H9 (cell line): ENCODE measurements around the gene GRB2. TPM values are rescaled to one million over a fixed set of nuclear protein-coding genes. Genes with fewer than 3 reads are reported as not detected.

Experiments
- DNase-seq: peaks from one replicate; pipeline ENCODE4 v3.0.0-alpha.2; 2017
- H2AFZ ChIP-seq: one replicate; pipeline ENCODE4 v1.6.1; 2013; ENCODE audit warnings: mild to moderate bottlenecking, low read length, control low read depth, moderate library complexity
- H2AK5ac ChIP-seq: 2 replicates; pipeline ENCODE4 v1.6.1; 2013; ENCODE audit warnings: low read length, control low read depth, mixed read lengths; ENCODE audit not compliant: insufficient read length
- H2BK120ac ChIP-seq: one replicate; pipeline ENCODE4 v1.6.1; 2013; ENCODE audit warnings: low read depth, mild to moderate bottlenecking, low read length, control low read depth, inconsistent platforms; ENCODE audit not compliant: poor library complexity, severe bottlenecking
- H2BK12ac ChIP-seq: 2 replicates; pipeline ENCODE4 v1.6.1; 2013; ENCODE audit warnings: low read length, control low read depth, mixed read lengths, low read depth; ENCODE audit not compliant: insufficient read length
- H2BK15ac ChIP-seq: 2 replicates; pipeline ENCODE4 v1.6.1; 2013; ENCODE audit warnings: low read depth, low read length, control low read depth
- H2BK20ac ChIP-seq: one replicate; pipeline ENCODE4 v1.6.1; 2013; ENCODE audit warnings: low read depth, mild to moderate bottlenecking, low read length, control low read depth, inconsistent platforms; ENCODE audit not compliant: poor library complexity, severe bottlenecking
- H2BK5ac ChIP-seq: 2 replicates; pipeline ENCODE4 v1.6.1; 2013; ENCODE audit warnings: low read length, control low read depth, mixed read lengths; ENCODE audit not compliant: insufficient read length
- H3K14ac ChIP-seq: 2 replicates; pipeline ENCODE4 v1.6.1; 2013; ENCODE audit warnings: low read length, control low read depth; ENCODE audit not compliant: insufficient read depth
- H3K18ac ChIP-seq: 2 replicates; pipeline ENCODE4 v1.6.1; 2013; ENCODE audit warnings: low read depth, mild to moderate bottlenecking, mixed read lengths, low read length, control low read depth; ENCODE audit not compliant: insufficient read length
- H3K23ac ChIP-seq: 2 replicates; pipeline ENCODE4 v1.6.1; 2013; ENCODE audit warnings: low read length, control low read depth, mixed read lengths, low read depth; ENCODE audit not compliant: insufficient read length
- H3K23me2 ChIP-seq: 2 replicates; pipeline ENCODE4 v1.6.1; 2013; ENCODE audit warnings: low read depth, mild to moderate bottlenecking, mixed read lengths, low read length, control low read depth; ENCODE audit not compliant: insufficient read length, poor library complexity, severe bottlenecking
- H3K27ac ChIP-seq: 2 replicates; pipeline ENCODE4 v1.5.1; 2013; ENCODE audit warnings: low read length, control low read depth, mixed read lengths, low read depth; ENCODE audit not compliant: insufficient read length
- H3K27me3 ChIP-seq: 2 replicates; pipeline ENCODE4 v1.6.1; 2013; ENCODE audit warnings: low read length, control low read depth, inconsistent platforms; ENCODE audit not compliant: insufficient read depth
- H3K4ac ChIP-seq: 2 replicates; pipeline ENCODE4 v1.6.1; 2013; ENCODE audit warnings: low read depth, mild to moderate bottlenecking, control low read depth, inconsistent platforms, low read length, moderate library complexity
- H3K4me1 ChIP-seq: 2 replicates; pipeline ENCODE4 v1.6.1; 2013; ENCODE audit warnings: low read length, control low read depth, inconsistent platforms; ENCODE audit not compliant: insufficient read depth
- H3K4me2 ChIP-seq: 2 replicates; pipeline ENCODE4 v1.6.1; 2013; ENCODE audit warnings: low read length, control low read depth, mixed read lengths; ENCODE audit not compliant: insufficient read length, insufficient read depth
- H3K56ac ChIP-seq: 2 replicates; pipeline ENCODE4 v1.6.1; 2013; ENCODE audit warnings: low read depth, mild to moderate bottlenecking, mixed read lengths, low read length, control low read depth; ENCODE audit not compliant: insufficient read length
- H3K79me1 ChIP-seq: 2 replicates; pipeline ENCODE4 v1.6.1; 2013; ENCODE audit warnings: low read depth, mild to moderate bottlenecking, moderate library complexity, low read length, control low read depth, inconsistent platforms; ENCODE audit not compliant: insufficient read depth, poor library complexity, severe bottlenecking
- H3K79me2 ChIP-seq: 2 replicates; pipeline ENCODE4 v1.6.1; 2013; ENCODE audit warnings: low read length, control low read depth, inconsistent platforms; ENCODE audit not compliant: insufficient read depth
- H3K9ac ChIP-seq: 2 replicates; pipeline ENCODE4 v1.6.1; 2013; ENCODE audit warnings: low read length, control low read depth, mixed read lengths; ENCODE audit not compliant: insufficient read length; ENCODE audit errors: extremely low read depth
- H3K9me3 ChIP-seq: one replicate; pipeline ENCODE4 v1.6.1; 2013; ENCODE audit warnings: low read depth, low read length, inconsistent platforms; ENCODE audit not compliant: control insufficient read depth
- H3T11ph ChIP-seq: one replicate; pipeline ENCODE4 v1.6.1; 2013; ENCODE audit warnings: mild to moderate bottlenecking, low read length, control low read depth, inconsistent platforms
- H4K20me1 ChIP-seq: one replicate; pipeline ENCODE4 v1.6.1; 2013; ENCODE audit not compliant: control insufficient read depth, insufficient read length, insufficient read depth
- H4K5ac ChIP-seq: 2 replicates; pipeline ENCODE4 v1.6.1; 2013; ENCODE audit warnings: low read depth, mild to moderate bottlenecking, mixed read lengths, low read length, control low read depth; ENCODE audit not compliant: insufficient read length
- H4K8ac ChIP-seq: replicated peaks from 2 replicates; pipeline ENCODE4 v1.6.1; 2013; ENCODE audit warnings: low read length, control low read depth, mixed read lengths, low read depth; ENCODE audit not compliant: insufficient read length
- H4K91ac ChIP-seq: 2 replicates; pipeline ENCODE4 v1.6.1; 2013; ENCODE audit warnings: low read depth, mild to moderate bottlenecking, moderate library complexity, mixed read lengths, low read length, control low read depth; ENCODE audit not compliant: insufficient read length
- H3K27ac Mint-ChIP-seq, 3 experiments: 2 replicates in 2 of 3; 3 replicates in 1 of 3; pipeline ENCODE4 v1.8.0; 2020 to 2021; ENCODE audit warnings: mixed read lengths in 3 of 3, mild to moderate bottlenecking in 1 of 3, moderate library complexity in 1 of 3
- H3K27me3 Mint-ChIP-seq: 2 replicates; pipeline ENCODE4 v1.8.0; 2021; ENCODE audit warnings: low read depth, mild to moderate bottlenecking, moderate library complexity, mixed read lengths
- H3K36me3 Mint-ChIP-seq, 3 experiments: 2 replicates in 2 of 3; 3 replicates in 1 of 3; pipeline ENCODE4 v1.8.0; 2020 to 2021; ENCODE audit warnings: low read depth in 3 of 3, mixed read lengths in 3 of 3; ENCODE audit not compliant: insufficient read depth in 1 of 3
- H3K4me1 Mint-ChIP-seq, 2 experiments: 2 replicates each; pipeline ENCODE4 v1.8.0; 2020; ENCODE audit warnings: mixed read lengths in 2 of 2
- H3K4me3 Mint-ChIP-seq, 2 experiments: 2 replicates in 1 of 2; 3 replicates in 1 of 2; pipeline ENCODE4 v1.8.0; 2020 to 2021; ENCODE audit warnings: mild to moderate bottlenecking in 2 of 2, mixed read lengths in 2 of 2, moderate library complexity in 1 of 2
- H3K9me3 Mint-ChIP-seq, 2 experiments: 2 replicates in 1 of 2; 3 replicates in 1 of 2; pipeline ENCODE4 v1.8.0; 2020; ENCODE audit warnings: mild to moderate bottlenecking in 2 of 2, mixed read lengths in 2 of 2, moderate library complexity in 1 of 2
- WGBS: extraction: QIAGEN DNeasy Blood & Tissue Kit; methylation state at CpG from one replicate; pipeline ENCODE4 v1.1.7; 2013; ENCODE audit warnings: missing lambda C conversion rate, low lambda C conversion rate, mixed read lengths; ENCODE audit not compliant: insufficient read length; ENCODE audit errors: extremely low coverage; 5-methylcytosine and 5-hydroxymethylcytosine counted together
- total RNA-seq: library from RNA; stranded (reverse); gene quantifications from 2 replicates; pipeline ENCODE4 v1.2.1, GENCODE V29; 2021
- TF ChIP-seq, protein P1 (sequence below): fragments of 200-600 bp; sonication (generic); conservative IDR thresholded peaks from 3 replicates; pipeline ENCODE4 v1.8.0; 2021; ENCODE audit warnings: antibody characterized with exemption, mild to moderate bottlenecking

GRB2 gene
- total RNA-seq, 1 experiment from 2014 or later = 91.7 TPM

- peak overlapping the region; percentile 87 to 94 for H3K4me3 Mint-ChIP-seq
- H3K9me3 Mint-ChIP-seq = no peaks in the 10 kb centered on the region; a peak in 1 of 5 replicates
- TF ChIP-seq, protein P1, sequence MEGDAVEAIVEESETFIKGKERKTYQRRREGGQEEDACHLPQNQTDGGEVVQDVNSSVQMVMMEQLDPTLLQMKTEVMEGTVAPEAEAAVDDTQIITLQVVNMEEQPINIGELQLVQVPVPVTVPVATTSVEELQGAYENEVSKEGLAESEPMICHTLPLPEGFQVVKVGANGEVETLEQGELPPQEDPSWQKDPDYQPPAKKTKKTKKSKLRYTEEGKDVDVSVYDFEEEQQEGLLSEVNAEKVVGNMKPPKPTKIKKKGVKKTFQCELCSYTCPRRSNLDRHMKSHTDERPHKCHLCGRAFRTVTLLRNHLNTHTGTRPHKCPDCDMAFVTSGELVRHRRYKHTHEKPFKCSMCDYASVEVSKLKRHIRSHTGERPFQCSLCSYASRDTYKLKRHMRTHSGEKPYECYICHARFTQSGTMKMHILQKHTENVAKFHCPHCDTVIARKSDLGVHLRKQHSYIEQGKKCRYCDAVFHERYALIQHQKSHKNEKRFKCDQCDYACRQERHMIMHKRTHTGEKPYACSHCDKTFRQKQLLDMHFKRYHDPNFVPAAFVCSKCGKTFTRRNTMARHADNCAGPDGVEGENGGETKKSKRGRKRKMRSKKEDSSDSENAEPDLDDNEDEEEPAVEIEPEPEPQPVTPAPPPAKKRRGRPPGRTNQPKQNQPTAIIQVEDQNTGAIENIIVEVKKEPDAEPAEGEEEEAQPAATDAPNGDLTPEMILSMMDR = no peak
- H2BK20ac ChIP-seq = no peak overlapping the region
- H3K9me3 ChIP-seq = no peaks in the 10 kb centered on the region
- H2AK5ac ChIP-seq = no peak overlapping the region
- H2BK5ac ChIP-seq = no peak overlapping the region
- no peak overlapping the region for H3K56ac ChIP-seq
- H2BK15ac ChIP-seq = no peak overlapping the region
- no CpG with 5 or more reads among the region's 28 CpGs for WGBS
- H3K23ac ChIP-seq = no peak overlapping the region
- H3K27ac Mint-ChIP-seq = peak overlapping the region; percentile 92 to 98 (median 96)
- no peak overlapping the region for H3T11ph ChIP-seq
- H3K14ac ChIP-seq = 0 out of 2 replicates have a peak overlapping the region, but pooled peaks have one; percentile 53
- H4K91ac ChIP-seq = no peak overlapping the region
- peaks cover 4 to 16% (median 15%) of the 10 kb centered on the region in 3 experiments; a peak in 6 of 7 replicates for H3K36me3 Mint-ChIP-seq
- H4K8ac ChIP-seq = no peak overlapping the region
- no peak overlapping the region for H3K18ac ChIP-seq
- H4K5ac ChIP-seq = no peak overlapping the region
- peak overlapping the region; percentile 34 for H3K27ac ChIP-seq
- H2BK120ac ChIP-seq = no peak overlapping the region
- no peaks in the 10 kb centered on the region for H3K4me1 ChIP-seq
- peak overlapping the region; percentile 78 for H3K4me2 ChIP-seq
- H3K27me3 Mint-ChIP-seq = no peaks in the 10 kb centered on the region
- H2BK12ac ChIP-seq = no peak overlapping the region
- no peaks in the 10 kb centered on the region for H4K20me1 ChIP-seq
- H3K79me2 ChIP-seq = peaks cover 29% of the 10 kb centered on the region; the same call in 1 of the 2 replicates
- peaks cover 32 to 37% of the 10 kb centered on the region in 2 experiments for H3K4me1 Mint-ChIP-seq
- H3K79me1 ChIP-seq = peaks cover 2% of the 10 kb centered on the region
- peaks cover 14% of the 10 kb centered on the region for H3K23me2 ChIP-seq
- no peak overlapping the region for H3K4ac ChIP-seq
- peak overlapping the region; percentile 73 for H3K9ac ChIP-seq
- H2AFZ ChIP-seq = no peak overlapping the region
- peak; percentile 100 for DNase-seq
- H3K27me3 ChIP-seq = no peaks in the 10 kb centered on the region
Observed at GRCh38 chr17:75393523-75394331, 11.8 kb downstream of the GRB2 start.
